Measurements from ENCODE around the gene TGDS.
"Not testable (repeated sequence)": the region's sequence is repeated elsewhere in the genome, so short reads cannot be mapped to it uniquely, and the experiment has no call there.

TGDS gene

DNA sequence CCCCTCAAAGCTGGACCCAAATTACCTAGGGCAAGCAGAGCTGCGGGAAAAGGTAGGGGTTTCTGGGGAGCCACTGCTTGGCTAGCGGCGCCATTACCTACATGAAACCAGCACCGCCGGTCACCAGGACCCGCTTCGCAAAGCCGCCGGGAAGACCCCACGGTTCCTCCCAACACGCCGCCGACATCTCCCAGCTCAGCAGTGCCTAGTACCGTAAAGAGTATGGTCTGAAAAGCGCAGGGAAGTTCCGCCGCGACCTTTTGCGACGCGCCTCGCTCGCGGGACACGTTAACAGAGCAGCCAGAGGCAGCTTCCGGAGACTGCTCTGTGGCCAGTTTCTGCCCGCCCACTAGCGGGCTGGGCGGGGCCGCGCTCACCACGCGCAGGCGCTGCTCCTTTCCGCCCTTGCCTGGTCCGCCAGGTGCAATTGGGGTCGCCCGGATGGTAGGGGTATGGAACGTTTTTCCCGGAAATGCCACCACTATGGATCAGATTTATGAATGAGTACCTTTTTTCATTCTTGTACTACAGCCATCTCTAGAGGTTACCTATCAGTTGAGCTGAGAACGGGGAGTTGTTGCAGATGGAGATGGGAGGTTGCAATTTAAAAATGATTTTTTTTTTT, at the start of gene TGDS:
Gene TGDS (minus strand): TSS at position 203 of the 625 bp plus-strand sequence. CDS start 16 bp downstream, at position 187.
- in situ Hi-C loops (cut with MboI; ENCODE audit: low sequenced_read_pairs) = no loop called here

- in situ Hi-C loops (cut with MboI; ENCODE audit: low sequenced_read_pairs) = no loop called here
These were observed 45.5 kb upstream of the TGDS start for GRCh38 chr13:94641409-94641941.

- in situ Hi-C loops (cut with MboI; ENCODE audit: low sequenced_read_pairs) = no loop called here
These were observed 44.8 kb upstream of the TGDS start for GRCh38 chr13:94640721-94641120.

- in situ Hi-C loops (cut with MboI; ENCODE audit: low sequenced_read_pairs) = not testable (repeated sequence)
These were observed 41.7 kb upstream of the TGDS start for GRCh38 chr13:94637677-94638076.

DNA sequence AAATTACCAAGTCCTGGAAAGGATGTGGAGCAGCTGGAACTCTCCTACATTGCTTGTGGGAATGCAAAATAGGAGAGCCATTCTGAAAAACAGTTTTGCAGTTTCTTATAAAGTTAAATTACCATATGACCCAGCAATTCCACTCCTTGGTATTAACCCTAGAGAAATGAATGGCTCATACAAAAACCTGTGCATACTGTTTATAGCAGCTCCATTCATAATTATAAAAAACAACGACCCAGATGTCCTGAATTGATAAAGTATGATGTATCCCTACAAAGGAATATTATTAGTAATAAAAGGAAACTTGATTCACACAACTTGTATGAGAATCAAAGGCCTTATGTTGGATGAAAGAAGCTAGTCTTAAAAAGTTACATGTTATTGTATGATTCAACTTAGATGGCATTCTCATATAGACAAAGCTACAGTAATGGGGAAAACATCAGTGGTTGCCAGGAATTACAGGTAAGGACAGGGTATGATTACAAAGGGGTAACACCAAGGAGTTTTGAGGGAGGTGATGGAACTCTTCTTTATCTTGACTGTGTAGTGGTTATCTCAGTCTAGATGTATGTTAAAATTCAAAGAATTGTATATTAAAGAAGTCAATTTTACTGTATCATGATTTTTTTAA, 41.1 kb upstream of the TGDS start:
- in situ Hi-C loops (cut with MboI; ENCODE audit: low sequenced_read_pairs) = no loop called here

GRCh38 chr13:94636096-94636495, 40.1 kb upstream of the TGDS start:
- in situ Hi-C loops (cut with MboI; ENCODE audit: low sequenced_read_pairs) = not testable (repeated sequence)

DNA sequence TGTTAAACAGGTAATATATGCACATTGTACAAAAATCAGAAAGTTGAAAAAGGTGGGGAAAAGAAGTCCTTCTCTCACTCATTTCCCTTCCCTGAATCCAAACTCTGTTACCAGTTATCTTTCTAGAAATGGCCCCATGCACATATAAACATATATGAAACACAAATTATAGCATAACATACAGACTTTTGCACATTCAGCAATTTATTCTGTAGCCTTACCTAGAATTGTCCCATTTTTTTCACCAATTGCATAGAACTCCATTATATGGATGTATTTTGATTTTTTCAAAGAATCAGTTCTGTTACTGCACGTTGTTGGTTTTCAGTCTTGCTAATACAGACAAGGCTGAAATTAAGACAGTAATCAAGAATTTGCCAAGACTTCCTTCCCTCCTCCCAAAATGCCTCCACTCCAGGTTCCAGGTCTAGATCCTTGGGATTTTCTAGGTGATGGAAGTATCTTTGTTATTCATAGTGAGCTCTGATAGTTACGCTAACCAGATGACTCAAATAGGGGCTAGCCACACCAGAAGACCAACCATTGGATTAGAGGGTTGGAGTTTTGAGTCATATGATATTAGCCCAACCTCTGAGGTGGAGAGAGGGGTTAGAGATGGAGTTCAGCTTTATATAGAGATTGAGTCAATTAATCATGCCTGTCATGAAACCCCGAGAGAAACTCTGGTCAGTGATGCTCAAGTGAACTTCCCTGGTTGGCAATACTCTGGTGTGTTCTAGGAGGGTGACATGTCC, 36.5 kb upstream of the TGDS start:
- in situ Hi-C loops (cut with MboI; ENCODE audit: low sequenced_read_pairs) = no loop called here

- in situ Hi-C loops (cut with MboI; ENCODE audit: low sequenced_read_pairs) = no loop called here
These were observed 34.9 kb upstream of the TGDS start for GRCh38 chr13:94630858-94631257.

DNA sequence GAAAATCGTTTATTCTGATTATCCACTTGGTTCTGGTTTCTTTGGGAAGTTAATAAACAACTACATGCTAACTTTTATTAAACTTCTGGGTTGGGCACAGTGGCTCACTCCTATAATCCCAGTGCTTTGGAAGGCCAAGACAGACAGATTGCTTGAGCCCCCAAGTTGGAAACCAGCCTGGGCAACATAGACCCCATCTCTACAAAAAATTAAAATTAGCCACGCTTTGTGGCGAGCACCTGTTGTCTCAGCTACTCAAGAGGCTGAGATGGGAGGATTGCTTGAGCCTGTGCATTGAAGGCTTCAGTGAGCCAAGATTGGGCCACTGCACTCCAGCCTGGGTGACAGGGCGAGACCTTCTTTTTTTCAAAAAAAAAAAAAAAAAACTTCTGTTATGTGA, 27.4 kb upstream of the TGDS start:
- in situ Hi-C loops (cut with MboI; ENCODE audit: low sequenced_read_pairs) = loop anchor here (25.0 kb wide), 1 partner anchor 89 kb away; the partner anchor contains the start of gene SOX21

GRCh38 chr13:94622344-94622743, 26.4 kb upstream of the TGDS start:
- in situ Hi-C loops (cut with MboI; ENCODE audit: low sequenced_read_pairs) = loop anchor here (25.0 kb wide), 1 partner anchor 90 kb away; the partner anchor contains the start of gene SOX21

- in situ Hi-C loops (cut with MboI; ENCODE audit: low sequenced_read_pairs) = loop anchor here (25.0 kb wide), 1 partner anchor 92 kb away; the partner anchor contains the start of gene SOX21
These were observed 24.4 kb upstream of the TGDS start for GRCh38 chr13:94620286-94620896.

DNA sequence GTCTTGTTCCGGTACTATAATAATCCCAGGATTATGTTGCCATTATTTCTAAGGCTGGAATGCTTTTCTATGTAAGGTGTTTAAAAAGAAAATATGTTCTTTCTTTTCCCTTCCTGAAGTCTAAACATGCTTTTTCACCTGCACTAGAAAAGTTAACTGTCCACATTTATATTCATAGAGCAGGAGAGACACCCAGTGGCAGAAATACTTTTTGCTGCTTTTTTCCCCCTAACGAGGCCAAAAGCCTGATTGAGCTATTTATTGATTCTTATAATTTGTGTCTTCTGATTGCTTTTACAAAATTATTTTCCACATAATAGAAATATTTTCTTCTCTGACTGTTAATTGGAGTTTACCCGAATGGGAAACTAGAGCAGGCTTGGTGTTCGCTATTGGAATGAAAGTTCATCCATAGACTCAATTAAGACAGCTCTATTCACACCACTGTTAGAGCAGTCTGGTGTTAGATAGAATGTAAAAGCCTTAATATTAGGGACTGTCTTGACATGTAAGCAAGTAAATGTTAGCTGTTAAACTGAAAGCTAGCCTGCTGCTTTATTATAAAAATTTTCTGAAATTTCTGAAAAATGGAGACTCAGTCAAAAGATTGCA, 21.5 kb upstream of the TGDS start:
- in situ Hi-C loops (cut with MboI; ENCODE audit: low sequenced_read_pairs) = loop anchor here (25.0 kb wide), 1 partner anchor 95 kb away; the partner anchor contains the start of gene SOX21

DNA sequence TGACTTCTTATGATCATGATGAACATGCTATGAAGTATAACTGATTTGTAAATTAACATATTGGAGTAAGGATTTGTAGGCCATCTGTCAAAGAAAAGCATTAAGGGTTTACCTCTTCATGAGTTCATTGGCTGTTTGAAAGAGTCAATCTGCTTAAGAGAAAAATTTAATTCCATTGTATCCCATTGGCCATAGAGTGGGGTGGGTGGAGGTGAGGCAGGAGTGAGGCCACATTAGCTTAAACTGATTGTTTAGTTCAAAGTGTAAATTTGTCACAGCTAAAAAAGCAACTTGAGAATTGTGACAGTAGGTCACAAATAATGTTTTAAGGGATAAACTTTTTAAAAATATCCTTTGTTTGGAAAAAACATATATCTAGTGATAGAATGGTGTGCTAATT, 17.1 kb upstream of the TGDS start:
- in situ Hi-C loops (cut with MboI; ENCODE audit: low sequenced_read_pairs) = loop anchor here (5.0 to 25.0 kb wide), 2 partner anchors 99 to 176 kb away; partner anchors contain the start of gene SOX21

DNA sequence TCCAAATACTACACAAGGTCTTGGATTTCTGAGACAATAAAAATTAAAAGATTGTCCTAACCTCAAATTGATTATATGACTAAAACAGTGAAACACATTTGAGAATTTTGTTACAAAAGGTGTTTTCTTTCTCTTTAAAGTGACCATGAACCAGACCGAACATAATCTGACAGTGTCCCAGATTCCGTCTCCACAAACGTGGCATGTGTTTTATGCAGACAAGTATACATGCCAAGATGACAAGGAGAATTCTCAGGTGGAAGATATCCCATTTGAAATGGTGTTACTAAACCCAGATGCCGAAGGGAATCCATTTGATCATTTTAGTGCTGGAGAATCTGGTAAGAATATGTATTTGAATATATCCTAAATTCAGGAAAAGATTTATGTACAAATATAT, 16.1 kb upstream of the TGDS start:
- in situ Hi-C loops (cut with MboI; ENCODE audit: low sequenced_read_pairs) = loop anchor here (5.0 to 25.0 kb wide), 2 partner anchors 100 to 175 kb away; partner anchors contain the start of gene SOX21

DNA sequence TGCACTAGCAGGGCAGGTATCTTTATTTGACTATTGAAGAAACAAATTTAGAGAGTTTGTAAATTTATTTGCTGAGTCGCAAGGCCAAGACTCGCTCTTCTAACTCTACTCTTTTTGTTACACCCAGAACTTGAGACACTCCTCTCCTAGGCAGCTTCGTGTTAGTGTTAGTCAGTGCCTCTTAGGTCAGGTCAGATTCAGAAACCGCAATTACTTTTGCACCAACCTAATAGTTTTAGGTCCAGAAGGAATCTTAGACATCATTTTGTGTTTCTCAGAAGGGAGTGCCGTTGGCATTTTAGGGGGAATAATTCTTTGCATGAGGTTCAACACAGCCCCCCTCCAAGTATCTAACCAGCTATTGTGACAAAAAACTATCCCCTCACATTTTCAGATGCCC, 14.5 kb upstream of the TGDS start:
- in situ Hi-C loops (cut with MboI; ENCODE audit: low sequenced_read_pairs) = loop anchor here (5.0 to 25.0 kb wide), 2 partner anchors 102 to 173 kb away; partner anchors contain the start of gene SOX21

DNA sequence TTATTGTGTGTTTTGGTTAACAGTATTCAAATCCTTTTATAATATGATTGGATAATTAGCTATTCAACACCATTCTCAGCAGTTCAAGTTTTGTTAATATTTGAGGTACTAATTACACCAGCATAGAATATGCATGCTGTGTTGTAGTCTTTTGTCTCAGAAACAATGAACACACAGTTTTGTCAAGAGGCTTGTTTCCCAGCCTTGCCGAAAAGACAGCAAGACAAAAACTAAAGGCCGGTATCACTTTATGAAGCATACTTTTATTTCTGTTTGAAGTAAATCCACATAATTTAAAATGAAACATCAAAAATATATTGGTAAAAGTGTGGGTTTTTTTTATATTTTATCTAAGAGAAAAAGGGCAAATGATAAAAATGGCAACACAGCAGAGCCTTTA, 13.2 kb upstream of the TGDS start:
- in situ Hi-C loops (cut with MboI; ENCODE audit: low sequenced_read_pairs) = loop anchor here (25.0 kb wide), 1 partner anchor 103 kb away; the partner anchor contains the start of gene SOX21

DNA sequence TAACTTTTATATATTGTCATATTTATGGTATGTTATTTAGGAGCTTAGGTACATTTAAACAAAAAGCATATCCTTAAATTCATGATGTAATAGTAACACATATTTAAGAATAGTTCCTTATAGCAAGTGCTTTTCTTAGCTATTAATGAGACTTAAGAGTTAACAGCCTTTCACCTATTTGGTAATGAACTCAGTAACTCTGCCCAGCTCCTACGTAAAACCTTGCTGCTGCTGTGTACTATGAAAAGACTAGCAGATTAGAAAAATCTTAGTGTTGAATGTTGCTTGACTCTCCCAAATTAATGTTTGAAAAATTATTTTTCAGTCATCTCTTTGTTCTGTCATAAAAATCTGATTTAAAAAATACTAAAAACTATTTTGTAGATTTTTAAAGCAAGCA, 12.6 kb upstream of the TGDS start:
- in situ Hi-C loops (cut with MboI; ENCODE audit: low sequenced_read_pairs) = loop anchor here (25.0 kb wide), 1 partner anchor 104 kb away; the partner anchor contains the start of gene SOX21

- in situ Hi-C loops (cut with MboI; ENCODE audit: low sequenced_read_pairs) = loop anchor here (25.0 kb wide), 1 partner anchor 104 kb away; the partner anchor contains the start of gene SOX21
These were observed 12.0 kb upstream of the TGDS start for GRCh38 chr13:94607939-94608338.

DNA sequence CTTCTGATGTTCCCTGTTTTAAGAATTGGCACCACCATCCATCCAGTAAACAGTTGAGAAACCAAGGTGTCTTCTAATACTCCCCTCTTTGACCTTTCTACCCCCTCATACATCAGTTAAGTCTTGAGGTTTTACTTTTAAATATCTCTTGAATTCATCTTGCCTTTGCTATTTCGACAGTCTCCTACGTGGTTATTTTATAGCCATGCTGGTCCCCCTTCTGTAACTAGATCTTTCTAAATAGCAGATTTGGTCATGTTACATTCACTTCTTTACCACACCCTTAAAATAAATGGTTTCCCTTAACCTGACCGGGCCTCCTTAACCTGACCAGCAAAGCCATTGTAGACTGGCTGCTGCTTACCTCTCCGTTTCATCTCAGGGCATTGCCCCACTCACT, 11.1 kb upstream of the TGDS start:
- in situ Hi-C loops (cut with MboI; ENCODE audit: low sequenced_read_pairs) = loop anchor here (25.0 kb wide), 1 partner anchor 105 kb away; the partner anchor contains the start of gene SOX21

GRCh38 chr13:94602467-94602866, 6.5 kb upstream of the TGDS start:
- in situ Hi-C loops (cut with MboI; ENCODE audit: low sequenced_read_pairs) = loop anchor here (25.0 kb wide), 1 partner anchor 110 kb away; the partner anchor contains the start of gene SOX21

Measured in HL-60/S4 (cell line).